Measurements from ENCODE around the gene CNIH3. TPM values are rescaled to one million over a fixed set of nuclear protein-coding genes. Genes with fewer than 3 reads are reported as not detected.

CNIH3 gene
- total and polyA plus RNA-seq, 12 donors, result 0.30 to 5.5 (median 2.2) TPM

DNA sequence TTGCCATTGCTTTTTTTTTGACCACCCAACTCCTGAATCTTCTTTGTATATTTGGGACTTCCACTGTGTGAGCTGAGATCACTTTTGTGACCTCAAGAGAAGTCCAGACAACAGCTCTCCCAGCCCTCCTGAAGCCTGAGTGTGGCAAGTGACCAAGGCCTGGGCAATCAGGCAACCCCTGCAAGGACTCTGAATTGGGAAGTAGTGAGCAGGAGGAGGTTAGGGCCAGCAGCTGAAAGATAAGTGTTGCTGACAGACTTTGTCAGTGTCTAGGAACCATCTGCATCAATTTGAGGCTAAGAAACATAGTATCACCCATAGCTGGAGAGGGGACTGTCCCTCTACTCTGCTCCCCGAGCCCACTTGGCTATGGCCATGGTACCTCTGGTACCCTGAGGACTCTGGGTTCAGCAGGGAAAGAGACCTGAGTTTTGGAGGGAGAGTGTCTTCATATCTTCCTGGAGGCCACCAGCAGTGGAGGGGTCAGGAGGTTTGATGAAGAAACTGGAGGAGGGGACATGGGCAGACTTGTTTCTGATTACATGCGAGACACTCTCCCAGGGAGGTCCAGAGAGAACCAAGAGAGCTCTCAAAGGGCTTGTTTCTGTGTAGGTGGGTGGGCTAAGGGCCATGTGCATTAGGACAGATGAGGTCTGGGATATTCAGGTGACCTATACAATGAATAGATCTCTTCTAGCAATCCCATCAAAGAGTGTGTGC, 166.3 kb downstream of the CNIH3 start:
- TF ChIP-seq POLR2A (IDR thresholded peaks at IDR 0.05), result no peak
- TF ChIP-seq, protein P1, sequence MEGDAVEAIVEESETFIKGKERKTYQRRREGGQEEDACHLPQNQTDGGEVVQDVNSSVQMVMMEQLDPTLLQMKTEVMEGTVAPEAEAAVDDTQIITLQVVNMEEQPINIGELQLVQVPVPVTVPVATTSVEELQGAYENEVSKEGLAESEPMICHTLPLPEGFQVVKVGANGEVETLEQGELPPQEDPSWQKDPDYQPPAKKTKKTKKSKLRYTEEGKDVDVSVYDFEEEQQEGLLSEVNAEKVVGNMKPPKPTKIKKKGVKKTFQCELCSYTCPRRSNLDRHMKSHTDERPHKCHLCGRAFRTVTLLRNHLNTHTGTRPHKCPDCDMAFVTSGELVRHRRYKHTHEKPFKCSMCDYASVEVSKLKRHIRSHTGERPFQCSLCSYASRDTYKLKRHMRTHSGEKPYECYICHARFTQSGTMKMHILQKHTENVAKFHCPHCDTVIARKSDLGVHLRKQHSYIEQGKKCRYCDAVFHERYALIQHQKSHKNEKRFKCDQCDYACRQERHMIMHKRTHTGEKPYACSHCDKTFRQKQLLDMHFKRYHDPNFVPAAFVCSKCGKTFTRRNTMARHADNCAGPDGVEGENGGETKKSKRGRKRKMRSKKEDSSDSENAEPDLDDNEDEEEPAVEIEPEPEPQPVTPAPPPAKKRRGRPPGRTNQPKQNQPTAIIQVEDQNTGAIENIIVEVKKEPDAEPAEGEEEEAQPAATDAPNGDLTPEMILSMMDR (IDR thresholded peaks at IDR 0.05), result no peak
- intact Hi-C loops (cut with DNase I), result no loop called here
- H3K4me1 ChIP-seq (replicated peaks in 1 of 2), result no peaks in the 10 kb centered on the region
- H3K27ac ChIP-seq, result no peak overlapping the region
- H3K4me3 ChIP-seq, result no peak overlapping the region
- WGBS, 4 donors, result 70 to 77% (median 73%) methylated on average over 2 of the region's 2 CpGs
- H3K36me3 ChIP-seq (replicated peaks in 1 of 2), result no peaks in the 10 kb centered on the region
- DNase-seq, result no peak
- H3K9me3 ChIP-seq (replicated peaks in 1 of 3), result no peaks in the 10 kb centered on the region
- H3K27me3 ChIP-seq, result no peaks in the 10 kb centered on the region

DNA sequence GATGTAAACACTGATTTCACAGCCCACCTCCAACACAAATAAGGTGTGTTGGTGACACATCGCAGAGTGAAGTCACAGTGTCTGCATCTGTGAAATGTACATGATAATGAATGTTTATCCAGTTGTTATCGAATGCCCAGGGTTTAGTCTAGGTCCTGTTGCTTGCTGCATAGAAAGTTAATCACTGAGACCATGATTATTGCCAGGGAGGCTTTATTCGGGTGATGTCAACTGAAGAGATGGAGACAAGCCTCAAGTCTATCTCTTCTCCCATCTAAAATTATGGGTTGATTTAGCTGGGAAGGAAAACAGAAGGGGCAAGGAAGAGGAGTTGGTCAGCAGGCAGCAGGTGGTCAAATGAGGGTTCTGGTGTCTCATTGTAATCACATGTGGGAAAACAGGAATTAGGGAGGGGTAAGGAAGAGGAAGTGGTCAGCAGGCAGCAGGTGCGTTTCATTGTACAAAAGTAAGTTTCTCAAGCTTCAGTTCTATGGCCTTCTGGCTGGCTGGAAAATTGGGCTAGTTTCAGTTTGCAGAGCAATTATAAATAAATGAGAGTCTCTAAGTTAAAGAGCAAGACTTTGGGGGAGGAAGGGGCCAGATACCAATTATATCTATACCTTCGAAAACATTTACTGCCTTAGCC, 167.0 kb downstream of the CNIH3 start:
- Histone ChIP-seq H3K27ac (no peak overlapping the region), H3K4me1 (replicated peaks in 1 of 2) (no peaks in the 10 kb centered on the region), H3K36me3 (replicated peaks in 1 of 2) (no peaks in the 10 kb centered on the region), H3K9me3 (replicated peaks in 1 of 3) (no peaks in the 10 kb centered on the region), H3K4me3 (no peak overlapping the region), H3K27me3 (no peaks in the 10 kb centered on the region)
- no peak for DNase-seq
- intact Hi-C loops (cut with DNase I), result no loop called here
- TF ChIP-seq, protein P1 (IDR thresholded peaks at IDR 0.05), result no peak
- no peak for TF ChIP-seq POLR2A (IDR thresholded peaks at IDR 0.05)
- 59 to 76% (median 65%) methylated on average over 5 of the region's 5 CpGs for WGBS, 4 donors

DNA sequence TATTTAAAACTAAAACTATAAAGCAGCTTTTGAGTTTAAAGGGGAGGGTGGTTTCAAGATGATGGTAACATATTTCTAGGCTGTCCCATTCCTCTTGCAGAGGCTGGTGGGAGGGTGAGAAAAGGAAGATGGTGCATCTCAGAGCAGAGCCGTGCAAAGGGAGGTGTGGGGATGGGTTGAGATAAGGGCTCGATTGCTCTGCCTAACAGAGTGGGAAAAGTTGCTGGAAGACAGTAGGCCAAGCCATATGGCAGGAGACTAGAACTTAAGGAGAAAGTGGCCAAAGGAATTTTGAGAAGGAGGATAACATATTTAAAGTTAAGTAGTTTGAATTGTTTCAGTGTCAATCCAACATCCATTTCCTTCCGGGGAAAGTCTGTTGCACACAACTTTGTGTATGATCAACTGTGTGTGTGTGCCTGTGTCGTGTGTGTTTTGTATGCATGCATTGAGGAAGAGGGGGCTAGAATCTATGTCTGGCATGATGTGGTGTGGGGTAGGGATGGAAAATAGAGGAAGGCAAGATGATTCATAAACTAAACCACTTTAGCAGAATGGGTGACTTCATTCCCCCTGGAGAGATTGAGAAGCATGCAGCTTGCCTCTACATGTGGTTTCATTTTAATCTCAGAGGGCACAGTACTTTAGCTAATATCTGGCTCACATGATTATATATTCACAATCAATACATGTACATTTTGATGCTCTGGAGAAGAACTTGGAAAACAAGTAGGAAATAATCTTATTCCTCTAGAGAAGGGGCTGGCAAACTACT, 168.3 kb downstream of the CNIH3 start:
- 77 to 85% (median 81%) methylated on average over 4 of the region's 4 CpGs for WGBS, 4 donors
- no peaks in the 10 kb centered on the region for H3K4me1 ChIP-seq (replicated peaks in 1 of 2)

DNA sequence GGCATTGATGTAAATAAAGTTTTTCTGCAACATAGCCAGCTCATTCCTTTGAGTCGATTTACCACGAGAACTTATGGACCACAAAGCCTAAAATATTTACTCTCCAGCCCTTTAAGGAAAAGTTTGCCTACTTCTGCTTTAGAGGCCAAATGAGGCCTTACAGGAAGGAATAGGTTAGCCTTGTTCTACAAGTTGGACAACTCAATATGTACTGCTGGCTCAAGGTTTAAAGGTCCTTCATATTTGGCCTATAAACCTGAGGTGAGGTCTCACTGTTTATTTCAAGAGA, 168.9 kb downstream of the CNIH3 start:
- Histone ChIP-seq H3K27me3 (no peaks in the 10 kb centered on the region), H3K4me3 (no peak overlapping the region), H3K9me3 (replicated peaks in 1 of 3) (no peaks in the 10 kb centered on the region), H3K27ac (no peak overlapping the region), H3K36me3 (replicated peaks in 1 of 2) (no peaks in the 10 kb centered on the region), H3K4me1 (replicated peaks in 1 of 2) (no peaks in the 10 kb centered on the region)
- DNase-seq, result no peak
- WGBS, 4 donors, result 60 to 88% (median 75%) methylated on average over 2 of the region's 2 CpGs
- intact Hi-C loops (cut with DNase I), result no loop called here
- TF ChIP-seq, protein P1 (IDR thresholded peaks at IDR 0.05), result no peak
- TF ChIP-seq POLR2A (IDR thresholded peaks at IDR 0.05), result no peak

More for the DNA sequence above, 168.3 kb downstream of the CNIH3 start:
- DNase-seq, result no peak
- Histone ChIP-seq H3K27me3 (no peaks in the 10 kb centered on the region), H3K27ac (no peak overlapping the region), H3K4me3 (no peak overlapping the region), H3K9me3 (replicated peaks in 1 of 3) (no peaks in the 10 kb centered on the region), H3K36me3 (replicated peaks in 1 of 2) (no peaks in the 10 kb centered on the region)
- TF ChIP-seq POLR2A (IDR thresholded peaks at IDR 0.05), result no peak
- TF ChIP-seq, protein P1 (IDR thresholded peaks at IDR 0.05), result no peak
- intact Hi-C loops (cut with DNase I), result no loop called here
